Stimulated activated CD4-positive, alpha-beta T cell treated with anti-CD3 and anti-CD28 coated beads, Interleukin-4, amount 100 ng/mL, for 1 hour (primary cell): ENCODE measurements around the gene REST.
A peak's percentile ranks its signal among the peaks of the same experiment; 100 is the strongest.

Experiments
- DNase-seq: peaks from one replicate; pipeline ENCODE4 v3.0.0-alpha.2; 2020

The REST gene

DNA sequence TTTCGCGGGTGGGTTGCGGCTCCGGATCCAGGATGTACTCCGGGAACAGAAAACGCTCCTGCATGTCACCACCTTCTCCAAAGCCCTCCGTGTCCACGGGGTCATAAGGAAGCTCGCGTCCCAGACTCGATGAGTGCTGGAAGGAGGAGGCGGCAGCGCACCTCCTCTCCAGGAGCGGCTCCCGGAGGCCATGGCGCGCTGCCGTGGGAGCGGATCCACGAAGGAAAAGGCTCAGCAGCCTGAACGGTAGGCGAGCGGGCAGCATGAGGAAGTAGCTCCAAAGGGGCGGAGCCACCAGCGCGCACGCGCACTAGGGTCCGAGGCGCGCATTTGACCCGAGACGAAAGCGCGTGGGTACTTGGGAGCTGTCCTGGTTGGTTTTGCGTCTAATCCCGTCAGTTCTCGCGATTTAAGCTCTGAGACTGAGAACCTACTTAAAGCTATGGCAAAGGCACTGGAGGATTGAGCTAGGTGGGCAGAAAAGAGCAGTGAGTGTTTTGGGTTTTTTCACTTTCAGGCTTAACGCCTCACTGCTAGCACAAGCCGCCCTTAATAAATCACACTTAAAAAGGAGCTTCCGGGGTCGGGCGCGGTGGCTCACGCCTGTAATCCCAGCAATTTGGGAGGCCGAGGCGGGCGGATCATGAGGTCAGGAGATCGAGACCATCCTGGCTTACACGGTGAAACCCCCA is 69.8 kb downstream of the REST start, which contains the start of gene NOA1:
Gene NOA1 (minus strand): TSS at position 286 of the 692 bp plus-strand sequence. CDS start 21 bp downstream, at position 265.
- peak; percentile 95 for DNase-seq

DNA sequence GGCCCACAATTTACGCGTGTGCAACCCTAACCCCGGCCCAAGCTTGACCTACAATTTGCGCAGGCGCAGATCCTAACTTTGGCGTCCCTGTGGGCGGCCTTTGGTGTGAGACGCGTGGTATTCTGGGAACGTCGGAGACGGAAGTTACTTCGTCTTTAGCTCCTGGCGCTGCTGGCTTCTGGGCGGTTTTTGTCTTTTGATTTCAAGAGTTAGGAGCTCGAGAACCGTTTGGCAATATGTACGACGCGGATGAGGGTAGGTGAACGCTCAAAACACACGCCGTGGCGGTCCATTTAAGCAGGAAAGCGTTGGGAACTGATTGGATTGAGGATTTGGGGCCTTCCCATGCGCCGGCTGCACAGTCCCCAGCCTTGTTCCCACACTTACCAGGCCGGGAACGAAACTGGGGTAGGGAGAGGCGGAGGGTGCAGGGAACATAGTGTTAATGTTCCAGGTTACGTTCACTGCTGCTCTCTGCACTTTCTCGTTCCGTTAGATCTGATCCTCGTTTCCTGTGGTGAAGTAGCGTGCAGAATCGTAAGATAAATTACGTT is 71.1 kb downstream of the REST start, which contains the start of gene POLR2B:
Gene POLR2B (plus strand): TSS at position 147 of the 554 bp plus-strand sequence. CDS start 90 bp downstream, at position 237.
- peak; percentile 82 for DNase-seq

DNA sequence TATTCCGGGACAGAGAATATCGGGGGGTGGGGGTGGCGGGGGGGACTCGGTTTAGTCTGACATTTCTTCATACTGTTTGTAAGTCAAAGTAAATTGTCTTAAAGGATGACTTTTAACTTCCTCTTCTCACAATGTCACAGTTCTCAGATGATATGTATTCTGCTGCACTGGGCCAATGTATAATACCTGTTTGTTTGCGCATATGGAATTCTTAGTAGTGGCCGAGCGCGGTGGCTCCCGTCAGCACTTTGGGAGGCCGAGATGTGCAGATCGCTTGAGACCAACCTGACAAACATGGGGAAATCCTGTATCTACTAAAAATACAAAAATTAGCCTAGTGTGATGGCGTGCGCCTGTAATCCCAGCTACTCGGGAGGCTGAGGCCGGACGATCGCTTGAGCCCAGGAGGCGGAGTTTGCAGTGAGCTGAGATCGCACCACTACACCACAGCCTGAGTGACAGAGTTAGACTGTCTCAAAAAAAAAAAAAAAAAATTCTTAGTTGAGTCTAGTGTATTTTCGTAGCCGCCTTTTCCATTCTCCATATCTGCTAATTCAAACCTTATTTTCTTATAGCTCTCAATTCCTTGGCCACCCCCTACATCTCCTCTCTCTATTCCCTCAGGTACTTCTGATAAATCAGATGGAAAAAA is 71.8 kb downstream of the REST start:
- DNase-seq, result peak; percentile 40

DNA sequence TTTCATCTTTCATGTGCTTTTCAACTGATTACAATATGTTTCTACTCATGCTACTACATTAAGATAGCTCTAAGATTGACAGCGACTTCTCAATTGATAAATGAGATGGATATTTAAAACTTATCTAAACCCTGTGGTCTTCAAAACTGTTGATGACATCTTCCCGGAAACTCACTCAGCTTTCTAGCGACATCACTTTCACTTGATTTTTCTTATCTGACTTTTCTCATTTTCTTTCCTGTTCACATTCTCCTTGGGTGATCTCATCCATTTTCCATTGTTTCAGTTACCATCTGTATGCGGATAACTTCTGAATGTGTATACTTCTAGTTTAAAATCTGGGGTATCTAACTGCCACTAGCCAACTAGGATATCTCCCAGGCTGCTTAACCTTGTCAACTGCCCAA is 74.1 kb downstream of the REST start:
- no peak for DNase-seq

DNA sequence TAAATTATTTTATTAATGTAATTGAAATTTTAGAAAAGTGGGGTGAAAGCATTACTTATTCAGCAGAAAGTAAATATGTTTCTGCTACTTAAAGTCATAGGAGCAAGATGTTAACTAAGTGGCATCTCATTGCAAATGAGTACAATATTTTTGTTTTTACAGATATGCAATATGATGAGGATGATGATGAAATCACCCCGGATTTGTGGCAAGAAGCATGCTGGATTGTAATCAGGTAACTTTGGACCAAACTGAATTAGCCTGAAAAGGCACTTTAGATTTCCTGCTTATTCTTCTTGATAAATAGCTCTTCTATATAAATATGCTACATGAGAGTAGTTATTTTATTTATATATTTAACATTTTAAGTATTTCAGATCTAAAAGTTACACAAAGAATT is 78.5 kb downstream of the REST start:
- DNase-seq, result no peak

DNA sequence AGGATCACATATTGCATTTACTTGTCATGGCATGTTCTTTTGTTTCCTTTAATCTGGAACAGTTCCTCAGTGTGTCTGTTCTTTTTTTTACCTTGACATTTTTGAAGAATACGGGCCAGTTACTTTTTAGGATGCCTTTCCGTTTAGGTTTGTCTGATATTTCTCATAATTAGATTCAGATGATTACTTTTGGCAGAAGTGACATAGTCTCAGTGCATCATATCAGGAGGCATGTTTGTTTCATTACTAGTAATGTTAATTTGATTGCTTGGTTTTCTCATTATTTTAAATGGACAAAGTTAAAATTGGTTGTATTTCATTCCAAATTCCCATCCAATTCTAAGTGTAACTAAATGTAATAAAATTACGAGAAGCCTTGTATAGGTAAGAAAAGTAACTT is 79.3 kb downstream of the REST start:
- DNase-seq, result no peak

DNA sequence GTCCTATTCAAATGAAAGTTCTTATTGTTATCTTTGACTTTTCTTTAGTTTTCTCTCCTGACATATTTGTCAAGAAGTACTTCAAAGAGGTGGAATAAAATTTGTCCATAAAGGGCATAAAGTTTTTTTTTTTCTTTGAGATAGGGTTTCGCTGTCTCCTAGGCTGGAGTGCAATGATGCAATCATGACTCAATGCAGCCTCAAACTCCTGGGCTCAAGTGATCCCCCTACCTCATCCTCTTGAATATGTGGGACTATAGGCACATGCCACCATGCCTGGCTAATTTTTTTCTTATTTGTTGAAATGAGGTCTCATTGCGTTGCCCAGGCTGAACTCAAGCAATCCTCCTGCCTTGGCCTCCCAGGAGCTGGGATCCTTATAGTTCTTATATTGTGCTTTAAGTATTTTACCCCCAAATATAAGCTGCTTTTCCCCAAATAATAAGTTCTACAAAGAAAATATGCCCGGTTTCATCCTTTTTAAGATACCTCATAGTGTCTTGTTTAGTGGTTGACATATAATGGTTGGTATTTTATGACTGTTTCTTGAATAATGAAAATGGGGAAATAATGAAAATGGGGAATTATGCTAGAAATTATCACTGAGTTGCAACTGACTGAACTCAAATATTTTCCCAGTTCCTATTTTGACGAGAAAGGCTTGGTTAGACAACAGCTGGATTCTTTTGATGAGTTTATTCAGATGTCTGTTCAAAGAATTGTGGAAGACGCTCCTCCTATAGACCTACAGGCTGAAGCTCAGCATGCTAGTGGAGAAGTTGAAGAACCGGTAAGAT is 82.6 kb downstream of the REST start:
- DNase-seq, result no peak

DNA sequence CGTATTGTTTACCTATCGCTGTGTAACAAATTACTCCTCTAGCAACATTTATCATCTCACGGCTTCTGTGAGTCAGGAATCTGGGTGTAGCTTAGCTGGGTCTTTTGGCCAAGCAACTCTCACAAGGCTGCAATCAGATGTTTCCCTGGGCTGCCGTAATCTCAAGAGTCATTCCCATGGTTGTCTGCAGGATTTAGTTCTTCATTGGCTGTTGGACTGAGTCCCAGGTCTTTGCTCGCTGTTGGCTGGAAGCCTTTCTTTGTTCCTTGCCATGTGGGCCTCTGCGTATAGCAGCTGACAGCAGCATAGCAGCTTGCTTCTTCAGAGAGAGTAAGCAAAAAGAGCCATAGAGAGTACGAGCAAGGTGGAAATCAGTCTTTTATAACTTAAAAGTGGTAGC is 87.8 kb downstream of the REST start:
- DNase-seq, result no peak

DNA sequence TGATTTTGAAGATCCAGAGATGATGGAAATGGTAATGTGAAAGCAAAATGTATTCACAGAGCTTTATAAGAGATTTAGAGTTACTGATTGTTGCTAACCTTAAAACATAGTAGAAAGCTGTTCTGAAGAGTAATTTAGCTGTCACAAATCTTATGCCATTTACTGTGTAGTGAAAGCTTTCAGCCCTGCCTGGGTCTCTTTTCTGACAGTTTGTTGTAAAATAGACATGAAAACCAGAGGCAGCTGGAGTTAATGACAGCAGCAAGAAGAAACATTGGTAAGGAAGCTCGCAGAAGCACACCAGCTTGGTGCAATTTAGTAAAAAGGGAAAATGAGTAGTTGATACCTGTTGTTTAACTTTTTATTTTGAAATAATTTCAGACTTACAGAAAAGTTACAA is 92.1 kb downstream of the REST start:
- no peak for DNase-seq

DNA sequence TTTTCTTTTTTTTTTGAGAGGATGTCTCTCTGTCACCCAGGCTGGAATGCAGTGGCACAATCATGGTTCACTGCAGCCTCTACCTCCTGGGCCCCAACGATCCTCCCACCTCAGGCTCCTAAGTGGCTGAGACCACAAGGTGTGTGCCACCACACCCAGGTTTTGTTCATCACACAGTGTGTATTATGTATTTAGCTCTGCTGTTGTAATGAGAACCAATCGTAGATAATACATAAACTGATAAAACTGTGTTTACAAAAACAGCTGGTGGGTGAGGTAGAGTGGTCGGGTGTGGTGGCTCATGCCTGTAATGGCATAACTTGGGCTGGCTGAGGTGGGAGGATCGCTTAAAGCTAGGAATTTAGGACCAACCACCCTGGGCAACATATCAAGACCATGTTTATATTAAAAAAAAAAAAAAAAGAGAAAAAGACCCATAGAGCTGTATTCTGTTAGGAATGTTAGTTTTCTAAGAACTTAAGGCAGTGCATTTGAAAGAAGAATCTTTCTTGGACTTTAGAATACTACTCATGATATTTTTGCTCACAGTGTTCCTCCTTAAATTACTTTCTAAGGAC is 105.9 kb downstream of the REST start:
- DNase-seq, result no peak
